ENCODE data around the gene DPM2.

Gene DPM2

DNA sequence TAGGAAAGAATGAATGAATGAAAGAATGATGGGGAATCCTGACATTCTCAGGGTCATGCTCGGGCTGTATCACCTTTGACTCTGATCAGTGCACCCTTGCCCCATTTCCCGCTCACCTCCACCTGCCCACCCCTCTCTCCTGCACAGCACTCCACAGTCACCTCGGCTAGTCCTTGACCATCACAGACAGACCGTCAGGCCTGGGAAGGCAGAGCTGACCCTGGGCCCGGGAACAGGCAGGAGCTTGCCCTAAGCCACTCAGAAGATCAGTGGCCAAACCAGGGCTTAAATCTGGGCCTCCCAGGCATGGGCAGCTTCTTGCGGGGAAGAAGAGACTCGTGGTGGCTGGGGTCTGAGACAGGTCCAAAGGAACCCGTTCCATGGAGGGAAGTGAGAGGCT is 41.8 kb downstream of the DPM2 start:
- DNase-seq: no peak

- no peak for DNase-seq
Measured at GRCh38 chr9:127893392-127893791, 44.3 kb downstream of the DPM2 start.

GRCh38 chr9:127892831-127893230 is 44.8 kb downstream of the DPM2 start:
- no peak for DNase-seq

DNA sequence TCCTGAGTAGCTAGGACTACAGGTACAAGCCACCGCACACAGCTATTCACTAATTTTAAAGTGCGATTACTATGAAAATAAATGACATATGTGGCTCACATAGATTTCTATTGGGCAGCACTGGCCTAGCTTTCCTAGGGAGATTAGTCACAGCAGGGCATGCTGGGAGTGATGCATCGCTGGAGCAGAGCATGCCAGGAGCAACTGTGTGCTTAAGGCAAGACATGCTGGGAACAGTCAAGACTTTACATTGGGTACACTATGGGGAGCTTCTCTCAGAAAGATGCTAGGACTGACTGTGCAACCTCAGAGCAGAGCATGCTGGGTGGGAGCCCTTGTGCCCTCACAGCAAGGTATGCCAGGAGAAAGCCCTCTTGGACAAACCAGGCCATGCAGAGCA is 47.6 kb downstream of the DPM2 start:
- DNase-seq: no peak

- DNase-seq: peak; percentile 27
Measured at GRCh38 chr9:127887792-127888191, 49.9 kb downstream of the DPM2 start.

DNA sequence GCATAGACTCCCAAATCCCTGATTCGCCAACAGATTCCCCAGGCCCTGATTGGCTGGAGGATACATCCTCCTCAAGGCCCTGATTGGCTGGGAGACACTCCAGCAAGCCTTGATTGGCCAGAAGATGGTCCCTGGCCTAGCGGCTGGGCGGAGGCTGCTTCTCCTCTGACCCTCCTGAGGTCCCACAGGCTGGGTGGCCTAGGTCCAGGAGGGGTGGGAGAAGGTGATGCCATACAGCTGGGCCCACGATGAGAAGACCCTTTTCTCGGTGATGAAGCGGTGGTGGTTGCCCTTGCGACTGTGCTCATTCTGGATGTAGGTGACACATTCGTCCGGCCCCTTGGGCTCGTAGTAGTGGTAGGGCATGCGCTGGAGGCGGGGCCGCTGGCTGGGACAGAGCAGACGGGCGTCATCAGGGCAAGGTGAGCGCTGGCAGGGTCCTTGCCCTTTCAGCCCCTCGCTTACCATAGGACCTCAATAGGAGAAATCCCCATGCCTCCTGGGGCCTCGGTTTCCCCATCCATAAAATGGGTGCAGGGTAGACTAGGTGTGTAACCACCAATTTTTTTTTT is 51.2 kb downstream of the DPM2 start:
- DNase-seq: no peak

DNA sequence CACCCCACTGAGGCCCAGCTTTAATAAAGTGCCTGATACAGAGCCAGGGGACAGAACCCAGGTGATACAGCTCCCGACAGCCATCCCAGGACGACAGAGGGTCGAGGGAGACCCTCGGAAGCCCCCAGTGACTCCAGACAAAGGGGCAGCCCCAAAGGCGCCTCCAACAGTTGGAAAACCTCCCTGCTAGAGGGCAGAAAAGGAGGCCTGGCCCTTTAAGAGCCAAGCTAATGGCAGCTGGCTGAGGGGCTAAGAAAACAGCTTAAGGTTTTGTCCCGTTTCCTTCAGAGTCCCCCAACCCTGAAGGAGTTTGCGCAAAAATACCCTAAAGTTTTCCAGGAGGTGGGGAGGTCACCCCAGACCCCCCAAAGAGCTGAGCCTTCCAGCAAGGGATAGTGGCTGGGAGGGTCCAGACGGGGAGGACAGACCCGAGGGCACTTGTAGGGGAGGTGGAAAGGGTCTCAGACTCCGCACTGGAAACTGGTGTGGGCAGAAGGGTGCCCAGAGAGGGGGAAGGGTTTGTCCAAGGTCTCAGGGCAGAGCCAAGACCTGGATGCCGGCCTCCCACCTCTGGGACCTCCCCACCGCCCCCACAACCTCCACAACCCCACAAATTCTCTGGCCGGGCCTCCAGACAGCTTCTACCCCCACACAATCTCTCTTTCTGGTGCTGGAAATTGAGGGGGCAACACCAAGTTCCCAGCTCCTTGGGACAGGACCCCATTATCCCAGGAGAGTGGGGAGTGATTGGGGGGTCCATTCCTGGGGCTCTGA is 52.0 kb downstream of the DPM2 start:
- no peak for DNase-seq
